GM12875 (cell line): ENCODE results near the gene KCND2.

Experiments used
- H3K4me3 ChIP-seq: one replicate; pipeline ENCODE4 v1.5.1; 2011; ENCODE audit warnings: low read depth, low read length, control low read depth
- TF ChIP-seq, protein P1 (sequence below): IDR thresholded peaks from 2 replicates; pipeline ENCODE4 v1.5.1; 2011; ENCODE audit warnings: low read depth, mild to moderate bottlenecking, control low read depth, inconsistent platforms, low read length, moderate library complexity, borderline replicate concordance; ENCODE audit not compliant: insufficient read depth

The KCND2 gene

DNA sequence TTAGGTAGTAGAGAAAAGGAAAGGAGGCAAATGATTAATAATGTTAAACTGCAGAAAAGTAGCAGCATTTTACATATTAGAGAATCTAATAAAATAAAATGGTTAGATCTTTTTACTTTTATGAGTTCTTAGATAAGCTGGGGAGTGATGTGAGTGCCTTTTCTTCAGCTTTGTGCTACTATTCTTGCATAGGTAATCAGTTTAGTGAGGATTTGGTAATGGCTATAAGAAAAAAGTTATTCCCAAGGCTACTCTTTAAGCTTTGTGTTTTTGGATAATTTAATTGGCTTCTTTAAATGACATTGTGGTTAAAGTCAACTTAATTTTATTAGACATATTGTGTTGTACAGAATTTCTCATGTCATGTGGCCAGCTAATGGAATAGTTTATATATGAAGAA, 3.7 kb downstream of the KCND2 start:
- TF ChIP-seq, protein P1, sequence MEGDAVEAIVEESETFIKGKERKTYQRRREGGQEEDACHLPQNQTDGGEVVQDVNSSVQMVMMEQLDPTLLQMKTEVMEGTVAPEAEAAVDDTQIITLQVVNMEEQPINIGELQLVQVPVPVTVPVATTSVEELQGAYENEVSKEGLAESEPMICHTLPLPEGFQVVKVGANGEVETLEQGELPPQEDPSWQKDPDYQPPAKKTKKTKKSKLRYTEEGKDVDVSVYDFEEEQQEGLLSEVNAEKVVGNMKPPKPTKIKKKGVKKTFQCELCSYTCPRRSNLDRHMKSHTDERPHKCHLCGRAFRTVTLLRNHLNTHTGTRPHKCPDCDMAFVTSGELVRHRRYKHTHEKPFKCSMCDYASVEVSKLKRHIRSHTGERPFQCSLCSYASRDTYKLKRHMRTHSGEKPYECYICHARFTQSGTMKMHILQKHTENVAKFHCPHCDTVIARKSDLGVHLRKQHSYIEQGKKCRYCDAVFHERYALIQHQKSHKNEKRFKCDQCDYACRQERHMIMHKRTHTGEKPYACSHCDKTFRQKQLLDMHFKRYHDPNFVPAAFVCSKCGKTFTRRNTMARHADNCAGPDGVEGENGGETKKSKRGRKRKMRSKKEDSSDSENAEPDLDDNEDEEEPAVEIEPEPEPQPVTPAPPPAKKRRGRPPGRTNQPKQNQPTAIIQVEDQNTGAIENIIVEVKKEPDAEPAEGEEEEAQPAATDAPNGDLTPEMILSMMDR = no peak
- H3K4me3 ChIP-seq = peak overlapping the region; percentile 33

DNA sequence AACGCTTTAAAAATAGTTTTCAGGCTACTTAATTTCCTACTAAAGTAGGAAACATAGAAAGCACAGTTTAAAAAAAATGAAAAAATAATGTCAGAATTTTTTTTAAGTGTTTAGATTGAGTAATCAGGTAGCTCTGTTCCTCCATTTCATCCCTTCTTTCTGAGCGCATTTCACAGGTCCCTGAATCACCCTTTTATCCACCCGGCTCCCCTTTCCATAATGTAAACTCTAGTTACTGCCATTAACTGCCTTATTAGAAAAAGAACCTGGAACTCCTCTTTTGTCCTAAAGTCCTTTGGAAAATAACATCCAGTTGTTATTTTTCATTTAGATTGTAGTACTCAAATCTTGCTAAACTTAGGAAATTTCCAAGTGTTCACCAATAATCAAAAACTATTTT, 5.8 kb downstream of the KCND2 start:
- TF ChIP-seq, protein P1 = no peak
- peak overlapping the region; percentile 21 for H3K4me3 ChIP-seq

DNA sequence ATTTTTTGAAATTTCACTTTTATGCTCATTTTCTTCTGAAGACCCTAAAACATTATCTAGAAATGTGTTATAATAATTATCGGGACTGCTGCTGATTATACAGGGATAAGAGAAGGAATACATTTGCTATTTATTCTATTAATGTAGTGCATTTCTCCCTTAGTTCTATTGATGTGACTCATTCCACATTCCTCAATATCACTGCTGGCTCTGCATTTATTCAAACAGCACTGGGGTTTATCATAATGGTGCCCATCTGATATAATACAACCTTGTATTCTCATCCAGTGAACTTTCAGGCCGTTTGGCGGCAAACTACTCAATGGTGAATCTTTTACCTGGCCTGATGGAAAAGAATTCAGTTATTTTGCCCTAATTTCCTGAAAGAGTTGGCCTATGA, 7.8 kb downstream of the KCND2 start:
- TF ChIP-seq, protein P1 = no peak
- H3K4me3 ChIP-seq = no peak overlapping the region

DNA sequence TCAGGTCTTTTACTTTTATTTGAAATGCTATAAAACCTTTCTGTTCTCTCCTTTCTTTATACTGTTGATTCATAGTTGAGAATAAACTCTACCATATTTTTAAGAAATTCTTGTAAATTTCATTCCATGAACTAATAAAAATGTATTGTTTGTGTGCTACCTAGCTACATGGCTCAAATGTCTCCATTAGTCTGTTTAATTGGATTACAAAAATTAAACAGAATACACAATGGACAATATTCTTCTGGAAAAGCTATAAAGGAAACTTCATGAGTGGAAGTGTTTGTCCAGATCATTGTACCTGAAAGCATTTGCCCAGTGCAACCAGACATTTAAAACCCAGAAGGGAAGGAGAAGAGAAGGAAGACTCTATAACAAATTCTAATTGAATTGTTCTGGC, 20.1 kb downstream of the KCND2 start:
- no peak overlapping the region for H3K4me3 ChIP-seq
- TF ChIP-seq, protein P1 = no peak

DNA sequence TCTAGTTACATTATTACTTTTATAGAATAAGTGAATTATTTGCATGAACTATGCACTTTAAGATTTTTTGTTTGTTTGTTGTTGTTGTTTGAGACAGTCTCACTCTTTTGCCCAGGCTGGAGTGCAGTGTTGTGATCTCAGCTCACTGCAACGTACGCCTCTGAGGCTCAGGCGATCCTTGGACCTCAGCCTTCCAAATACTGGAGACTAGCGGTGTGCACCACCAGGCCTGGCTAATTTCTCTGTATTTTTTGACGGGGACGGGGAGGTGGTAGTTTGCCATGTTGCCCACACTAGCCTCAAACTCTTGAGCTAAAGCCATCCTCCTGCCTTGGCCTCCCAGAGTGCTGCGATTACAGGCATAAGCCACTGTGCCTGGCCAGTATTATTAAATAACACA, 29.2 kb downstream of the KCND2 start:
- TF ChIP-seq, protein P1 = no peak
- no peak overlapping the region for H3K4me3 ChIP-seq

DNA sequence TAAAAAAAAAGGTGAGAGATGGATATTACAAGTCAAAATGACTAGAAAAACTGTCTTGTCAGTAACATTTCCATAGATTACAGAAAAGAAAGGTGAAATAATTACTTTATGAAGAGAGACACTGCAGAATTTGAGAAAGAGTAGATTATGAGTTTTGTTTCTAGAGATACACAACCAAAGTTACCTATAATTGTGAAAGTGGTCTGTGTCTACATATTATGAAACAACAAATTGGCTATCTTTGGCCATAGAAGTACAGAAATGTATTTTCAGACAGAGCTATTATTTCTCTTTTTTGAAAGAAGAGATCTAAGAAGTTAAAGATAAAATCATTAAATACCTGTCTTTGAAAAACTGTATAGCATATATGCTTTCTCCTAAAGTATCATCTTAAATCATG, 30.1 kb downstream of the KCND2 start:
- TF ChIP-seq, protein P1 = no peak

DNA sequence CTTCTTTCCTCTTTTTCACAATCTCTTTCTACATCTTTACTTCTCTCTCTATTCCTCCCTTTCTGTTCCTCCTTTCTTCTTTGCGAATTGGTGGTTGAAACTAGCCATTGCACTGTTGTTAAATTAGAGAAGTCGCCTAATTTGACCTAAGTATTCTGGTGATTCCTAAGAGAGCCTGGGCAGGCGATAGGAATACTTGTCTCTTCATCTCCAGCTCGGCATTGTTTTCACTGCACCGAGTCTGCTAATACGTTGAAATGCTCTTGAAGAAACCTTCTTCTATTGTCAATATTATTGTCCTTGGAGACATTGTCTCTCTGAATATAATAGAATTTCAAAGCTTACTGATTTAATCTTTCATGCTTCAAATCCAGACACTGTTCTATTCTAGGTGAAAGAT, 31.7 kb downstream of the KCND2 start:
- TF ChIP-seq, protein P1 = no peak
- H3K4me3 ChIP-seq = no peak overlapping the region

More for the DNA sequence above, 30.1 kb downstream of the KCND2 start:
- H3K4me3 ChIP-seq = no peak overlapping the region
